A673 (cell line): ENCODE measurements around the gene NTNG1.

ENCODE experiments used
- EZH2 ChIP-seq: fragments of 200-600 bp; sonication (generic); IDR thresholded peaks from 2 replicates; pipeline ENCODE4 v1.6.1; 2017; ENCODE audit warnings: borderline replicate concordance, low read depth, mild to moderate bottlenecking, mixed read lengths, antibody characterized with exemption, low read length; ENCODE audit not compliant: poor library complexity, severe bottlenecking
- TF ChIP-seq, protein P1 (sequence below): fragments of 300-800, 200-600 bp; sonication (generic); conservative IDR thresholded peaks from 2 replicates; pipeline ENCODE4 v1.5.1; 2017; ENCODE audit warnings: low read depth, mild to moderate bottlenecking, antibody characterized with exemption, low read length, moderate library complexity, mixed read lengths

DNA sequence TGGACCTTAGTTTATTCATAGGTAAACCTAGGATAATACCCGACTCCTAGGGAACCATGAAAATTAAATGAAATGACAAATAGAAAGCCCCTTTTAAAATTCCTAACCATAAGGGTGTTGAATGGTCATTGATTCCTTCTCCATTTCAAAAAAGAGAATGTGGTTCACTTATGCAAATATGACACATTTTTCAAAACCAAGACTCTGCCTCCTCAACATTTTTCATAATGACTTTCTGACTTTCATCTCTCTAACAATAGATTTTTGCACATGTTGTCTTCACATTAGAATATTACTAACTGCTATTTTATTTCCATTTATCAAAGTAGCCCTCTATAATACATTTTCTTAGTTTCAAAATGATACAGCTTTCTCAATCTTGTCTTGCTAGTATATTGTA, 169.1 kb downstream of the NTNG1 start:
- TF ChIP-seq, protein P1, sequence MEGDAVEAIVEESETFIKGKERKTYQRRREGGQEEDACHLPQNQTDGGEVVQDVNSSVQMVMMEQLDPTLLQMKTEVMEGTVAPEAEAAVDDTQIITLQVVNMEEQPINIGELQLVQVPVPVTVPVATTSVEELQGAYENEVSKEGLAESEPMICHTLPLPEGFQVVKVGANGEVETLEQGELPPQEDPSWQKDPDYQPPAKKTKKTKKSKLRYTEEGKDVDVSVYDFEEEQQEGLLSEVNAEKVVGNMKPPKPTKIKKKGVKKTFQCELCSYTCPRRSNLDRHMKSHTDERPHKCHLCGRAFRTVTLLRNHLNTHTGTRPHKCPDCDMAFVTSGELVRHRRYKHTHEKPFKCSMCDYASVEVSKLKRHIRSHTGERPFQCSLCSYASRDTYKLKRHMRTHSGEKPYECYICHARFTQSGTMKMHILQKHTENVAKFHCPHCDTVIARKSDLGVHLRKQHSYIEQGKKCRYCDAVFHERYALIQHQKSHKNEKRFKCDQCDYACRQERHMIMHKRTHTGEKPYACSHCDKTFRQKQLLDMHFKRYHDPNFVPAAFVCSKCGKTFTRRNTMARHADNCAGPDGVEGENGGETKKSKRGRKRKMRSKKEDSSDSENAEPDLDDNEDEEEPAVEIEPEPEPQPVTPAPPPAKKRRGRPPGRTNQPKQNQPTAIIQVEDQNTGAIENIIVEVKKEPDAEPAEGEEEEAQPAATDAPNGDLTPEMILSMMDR = no peak
- no peak for TF ChIP-seq EZH2
